Lower leg skin (tissue), 3 donors: Measurements from ENCODE around the gene RBM47.

Source experiments
- POLR2A ChIP-seq, 2 donors: fragments of 450-650 bp; IDR thresholded peaks; one replicate each; pipeline ENCODE4 v1.6.1; 2016 to 2017; ENCODE audit warnings: antibody characterized with exemption in 2 of 2, mild to moderate bottlenecking in 1 of 2, moderate library complexity in 1 of 2
- TF ChIP-seq, protein P1 (sequence below), 3 donors: fragments of 450-650 bp; IDR thresholded peaks; one replicate each; pipeline ENCODE4 v1.5.1; 2016; ENCODE audit warnings: antibody characterized with exemption in 3 of 3, mild to moderate bottlenecking in 3 of 3, moderate library complexity in 2 of 3

DNA sequence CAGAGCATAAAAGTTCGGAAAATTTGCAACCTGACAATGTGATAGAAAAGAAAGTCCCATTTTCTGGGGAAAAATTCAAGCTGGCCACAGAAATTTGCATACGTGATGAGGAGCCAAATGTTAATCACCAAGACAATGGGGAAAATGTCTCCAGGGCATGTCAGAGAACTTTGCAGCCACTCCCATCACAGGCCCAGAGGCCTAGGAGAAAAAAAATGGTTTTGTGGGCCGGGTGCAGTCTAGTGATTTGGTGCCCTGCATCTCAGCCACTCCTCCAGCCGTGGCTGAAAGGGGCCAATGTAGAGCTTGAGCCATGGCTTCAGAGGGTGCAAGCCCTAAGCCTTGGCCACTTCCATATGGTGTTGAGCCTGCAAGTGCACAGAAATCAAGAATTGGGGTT, 223.3 kb downstream of the RBM47 start:
- TF ChIP-seq, protein P1, sequence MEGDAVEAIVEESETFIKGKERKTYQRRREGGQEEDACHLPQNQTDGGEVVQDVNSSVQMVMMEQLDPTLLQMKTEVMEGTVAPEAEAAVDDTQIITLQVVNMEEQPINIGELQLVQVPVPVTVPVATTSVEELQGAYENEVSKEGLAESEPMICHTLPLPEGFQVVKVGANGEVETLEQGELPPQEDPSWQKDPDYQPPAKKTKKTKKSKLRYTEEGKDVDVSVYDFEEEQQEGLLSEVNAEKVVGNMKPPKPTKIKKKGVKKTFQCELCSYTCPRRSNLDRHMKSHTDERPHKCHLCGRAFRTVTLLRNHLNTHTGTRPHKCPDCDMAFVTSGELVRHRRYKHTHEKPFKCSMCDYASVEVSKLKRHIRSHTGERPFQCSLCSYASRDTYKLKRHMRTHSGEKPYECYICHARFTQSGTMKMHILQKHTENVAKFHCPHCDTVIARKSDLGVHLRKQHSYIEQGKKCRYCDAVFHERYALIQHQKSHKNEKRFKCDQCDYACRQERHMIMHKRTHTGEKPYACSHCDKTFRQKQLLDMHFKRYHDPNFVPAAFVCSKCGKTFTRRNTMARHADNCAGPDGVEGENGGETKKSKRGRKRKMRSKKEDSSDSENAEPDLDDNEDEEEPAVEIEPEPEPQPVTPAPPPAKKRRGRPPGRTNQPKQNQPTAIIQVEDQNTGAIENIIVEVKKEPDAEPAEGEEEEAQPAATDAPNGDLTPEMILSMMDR (IDR thresholded peaks at IDR 0.05) = no peak
- TF ChIP-seq POLR2A (IDR thresholded peaks at IDR 0.05) = no peak
